ENCODE measurements around the gene IL27RA.

GRCh38 chr19:14050512-14050911 is 18.9 kb downstream of the IL27RA start:
- TF ChIP-seq POLR2AphosphoS5 (IDR thresholded peaks at IDR 0.05; ENCODE audit: borderline replicate concordance, low read depth, low read length), result no peak
- TF ChIP-seq EZH2 (IDR thresholded peaks at IDR 0.05), result no peak
- TF ChIP-seq FOXP2 (optimal IDR thresholded peaks at IDR 0.05; ENCODE audit: control extremely low read depth, extremely low read length, insufficient read depth), result no peak
